ENCODE data around the gene IGSF3.
A peak's percentile ranks its signal among the peaks of the same experiment; 100 is the strongest.

The IGSF3 gene

DNA sequence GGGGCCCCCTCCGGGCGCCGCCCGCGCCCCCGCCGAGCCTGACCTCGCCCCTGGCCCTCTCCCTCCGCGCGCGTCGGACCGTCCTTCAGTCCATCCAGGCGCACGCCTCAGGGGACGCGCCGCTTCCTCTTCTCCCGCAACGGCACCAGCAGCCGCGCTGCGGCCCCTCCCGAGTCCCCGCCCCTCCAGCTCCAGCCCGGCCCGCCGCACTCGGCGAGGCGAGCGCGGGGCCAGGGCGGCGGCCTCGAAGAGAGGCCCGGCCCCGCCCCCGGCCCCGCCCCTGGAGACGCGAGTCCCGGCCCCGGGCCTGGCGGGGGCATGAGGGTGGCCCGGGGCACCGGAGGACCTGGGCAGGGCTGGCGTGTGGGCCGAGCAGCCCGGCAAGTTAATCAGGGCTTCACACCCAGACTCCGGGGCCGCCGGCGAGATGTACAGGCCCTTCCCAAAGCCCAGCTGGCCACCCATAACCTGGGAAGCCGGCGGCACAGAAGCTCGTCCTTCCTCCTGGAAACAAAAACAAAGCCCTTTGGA is at the start of gene IGSF3:
IGSF3 (minus strand) TSS at position 159 of the 531 bp plus-strand sequence. CDS start 1,407 bp downstream, outside the sequence.
- Mint-ChIP-seq H3K4me1 (ENCODE audit: low read depth) (peaks cover 26% of the 10 kb centered on the region), H3K27me3 (peaks cover 70% of the 10 kb centered on the region), H3K9me3 (no peaks in the 10 kb centered on the region), H3K4me3 (peak within 1 kb of the TSS; percentile 81), H3K36me3 (ENCODE audit: low read depth) (no peaks in the 10 kb centered on the region), H3K27ac (no peak within 1 kb of the TSS)

- Mint-ChIP-seq H3K9me3 (no peaks in the 10 kb centered on the region), H3K27me3 (peaks cover 3% of the 10 kb centered on the region), H3K4me3 (no peak overlapping the region), H3K27ac (no peak overlapping the region), H3K4me1 (ENCODE audit: low read depth) (peaks cover 11% of the 10 kb centered on the region), H3K36me3 (ENCODE audit: low read depth) (no peaks in the 10 kb centered on the region)
Measured at GRCh38 chr1:116717318-116717717, 49.8 kb upstream of the IGSF3 start.

- Mint-ChIP-seq H3K27ac (no peak overlapping the region), H3K9me3 (no peaks in the 10 kb centered on the region), H3K36me3 (ENCODE audit: low read depth) (no peaks in the 10 kb centered on the region), H3K27me3 (peaks cover 3% of the 10 kb centered on the region), H3K4me1 (ENCODE audit: low read depth) (peaks cover 19% of the 10 kb centered on the region), H3K4me3 (no peak overlapping the region)
Measured at GRCh38 chr1:116716391-116716790, 48.9 kb upstream of the IGSF3 start.

- Mint-ChIP-seq H3K27ac (no peak overlapping the region), H3K9me3 (no peaks in the 10 kb centered on the region), H3K4me1 (ENCODE audit: low read depth) (peaks cover 25% of the 10 kb centered on the region), H3K36me3 (ENCODE audit: low read depth) (no peaks in the 10 kb centered on the region), H3K27me3 (peaks cover 3% of the 10 kb centered on the region), H3K4me3 (no peak overlapping the region)
Measured at GRCh38 chr1:116713474-116713873, 45.9 kb upstream of the IGSF3 start.

DNA sequence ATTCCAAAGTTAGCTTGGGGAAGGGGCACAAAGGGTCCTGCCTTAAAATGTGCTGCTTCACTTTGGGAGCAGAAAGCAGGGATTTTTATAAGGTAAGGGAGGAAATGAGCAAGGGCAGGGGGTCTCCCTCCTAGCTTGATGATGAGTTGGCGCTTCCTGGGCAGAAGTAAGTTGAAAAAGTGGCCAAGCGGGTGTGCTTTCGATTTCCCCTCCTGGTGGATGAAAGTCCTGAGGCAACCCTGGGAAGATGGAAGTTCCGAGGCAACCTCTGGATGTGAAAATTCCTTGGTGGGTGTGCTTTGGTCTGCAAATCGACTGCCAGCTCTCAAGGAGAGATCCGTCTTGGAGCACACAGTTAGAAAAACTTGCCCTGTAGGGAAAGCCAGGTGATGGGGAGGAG is 45.0 kb upstream of the IGSF3 start:
- Mint-ChIP-seq H3K27ac (peak overlapping the region; percentile 59), H3K4me3 (no peak overlapping the region), H3K27me3 (peaks cover 10% of the 10 kb centered on the region), H3K36me3 (ENCODE audit: low read depth) (no peaks in the 10 kb centered on the region), H3K9me3 (no peaks in the 10 kb centered on the region), H3K4me1 (ENCODE audit: low read depth) (peaks cover 25% of the 10 kb centered on the region)

DNA sequence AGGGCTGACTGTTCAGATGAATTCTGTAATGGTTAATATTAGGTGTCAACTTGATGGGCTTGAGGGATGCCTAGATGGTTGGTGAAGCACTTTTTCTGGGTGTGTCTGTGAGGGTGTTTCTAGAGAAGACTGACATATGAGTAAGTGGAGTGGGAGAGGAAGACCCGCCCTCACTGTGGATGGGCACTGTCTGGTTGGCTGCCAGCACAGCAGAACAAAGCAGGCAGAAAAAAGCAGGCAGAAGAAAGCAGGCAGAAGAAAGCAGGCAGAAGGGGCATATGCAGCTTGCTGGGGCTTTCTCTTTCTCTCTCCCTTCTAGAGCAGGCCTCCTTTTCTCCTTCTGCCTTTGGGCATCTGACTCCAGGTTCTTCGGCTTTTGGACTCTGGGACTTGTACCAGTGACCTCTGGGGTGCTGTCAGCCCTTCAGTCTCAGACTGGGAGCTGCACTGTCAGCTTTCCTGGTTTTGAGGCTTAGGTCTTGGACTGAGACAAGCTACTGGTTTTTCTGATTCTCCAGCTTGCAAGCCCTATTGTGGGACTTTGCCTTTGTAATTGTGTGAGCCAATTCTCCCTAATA is 43.8 kb upstream of the IGSF3 start:
- Mint-ChIP-seq H3K4me3 (no peak overlapping the region), H3K9me3 (no peaks in the 10 kb centered on the region), H3K27ac (peak overlapping the region; percentile 1), H3K27me3 (peaks cover 14% of the 10 kb centered on the region), H3K4me1 (ENCODE audit: low read depth) (peaks cover 25% of the 10 kb centered on the region), H3K36me3 (ENCODE audit: low read depth) (no peaks in the 10 kb centered on the region)

DNA sequence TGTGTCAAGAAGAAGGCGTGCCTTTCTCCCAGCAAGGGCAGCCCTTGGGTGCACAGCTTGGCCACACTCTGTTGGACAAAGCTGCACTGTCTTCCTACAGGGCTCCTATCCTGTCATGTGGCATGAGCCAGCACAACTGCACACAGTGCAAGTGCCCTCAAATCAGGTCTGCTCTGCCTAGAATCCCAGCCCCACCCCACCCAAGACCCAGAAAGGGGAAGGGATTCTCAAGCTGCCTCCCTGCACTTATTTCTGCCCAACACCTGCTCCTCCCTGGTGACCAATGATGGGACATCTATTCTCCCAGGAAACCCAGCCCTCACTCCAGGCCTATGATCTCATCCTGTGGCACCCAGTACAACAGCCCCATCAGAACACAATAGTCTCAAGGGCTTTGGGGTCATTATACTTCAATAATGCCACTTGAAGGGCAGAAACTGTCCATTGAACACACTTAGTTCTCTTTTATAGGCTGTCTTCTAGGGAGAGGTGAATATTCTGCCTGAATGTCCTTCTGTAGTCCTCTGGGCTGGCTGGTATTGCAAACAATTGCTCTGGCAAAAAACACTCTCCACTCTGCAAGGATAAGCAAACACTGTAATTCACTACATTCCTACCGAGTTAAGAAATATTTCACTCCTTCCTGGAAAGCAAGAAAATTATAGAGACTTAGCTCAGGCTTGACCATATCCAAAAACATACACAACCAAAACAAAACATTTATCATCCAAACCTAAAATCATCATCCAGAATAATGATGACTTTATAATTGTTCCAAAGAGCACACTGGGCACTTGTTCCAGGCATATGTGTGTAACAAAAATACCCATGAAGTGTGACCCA is 43.1 kb upstream of the IGSF3 start:
- Mint-ChIP-seq H3K36me3 (ENCODE audit: low read depth) (no peaks in the 10 kb centered on the region), H3K27ac (no peak overlapping the region), H3K4me1 (ENCODE audit: low read depth) (peaks cover 25% of the 10 kb centered on the region), H3K9me3 (no peaks in the 10 kb centered on the region), H3K27me3 (peaks cover 16% of the 10 kb centered on the region), H3K4me3 (no peak overlapping the region)

DNA sequence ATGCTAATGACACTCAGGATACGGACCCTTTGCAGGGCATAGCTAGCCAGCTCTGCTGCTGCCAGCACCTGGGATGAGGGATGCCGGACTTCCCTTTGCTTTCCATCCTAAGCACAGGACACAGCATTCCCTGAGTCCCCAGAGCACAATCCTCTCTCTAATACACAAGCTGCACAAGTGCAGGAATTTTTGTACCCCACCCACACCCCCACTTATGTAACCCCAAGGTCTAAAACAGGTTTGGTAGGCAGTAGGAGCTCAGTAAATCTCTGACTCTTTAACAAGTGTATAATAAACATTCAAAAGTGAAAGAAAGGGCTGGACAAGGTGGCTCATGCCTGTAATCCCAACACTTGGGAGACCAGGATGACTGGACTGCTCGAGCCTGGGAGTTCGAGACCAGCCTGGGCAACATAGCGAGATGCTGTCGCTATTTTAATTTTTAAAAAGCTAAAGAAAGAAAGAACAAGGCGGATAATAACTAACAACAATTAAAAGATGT is 42.2 kb upstream of the IGSF3 start:
- no peak overlapping the region for H3K27ac Mint-ChIP-seq
- H3K4me1 Mint-ChIP-seq (ENCODE audit: low read depth) = peaks cover 26% of the 10 kb centered on the region
- H3K4me3 Mint-ChIP-seq = no peak overlapping the region
- H3K9me3 Mint-ChIP-seq = no peaks in the 10 kb centered on the region
- H3K36me3 Mint-ChIP-seq (ENCODE audit: low read depth) = no peaks in the 10 kb centered on the region
- peaks cover 16% of the 10 kb centered on the region for H3K27me3 Mint-ChIP-seq

DNA sequence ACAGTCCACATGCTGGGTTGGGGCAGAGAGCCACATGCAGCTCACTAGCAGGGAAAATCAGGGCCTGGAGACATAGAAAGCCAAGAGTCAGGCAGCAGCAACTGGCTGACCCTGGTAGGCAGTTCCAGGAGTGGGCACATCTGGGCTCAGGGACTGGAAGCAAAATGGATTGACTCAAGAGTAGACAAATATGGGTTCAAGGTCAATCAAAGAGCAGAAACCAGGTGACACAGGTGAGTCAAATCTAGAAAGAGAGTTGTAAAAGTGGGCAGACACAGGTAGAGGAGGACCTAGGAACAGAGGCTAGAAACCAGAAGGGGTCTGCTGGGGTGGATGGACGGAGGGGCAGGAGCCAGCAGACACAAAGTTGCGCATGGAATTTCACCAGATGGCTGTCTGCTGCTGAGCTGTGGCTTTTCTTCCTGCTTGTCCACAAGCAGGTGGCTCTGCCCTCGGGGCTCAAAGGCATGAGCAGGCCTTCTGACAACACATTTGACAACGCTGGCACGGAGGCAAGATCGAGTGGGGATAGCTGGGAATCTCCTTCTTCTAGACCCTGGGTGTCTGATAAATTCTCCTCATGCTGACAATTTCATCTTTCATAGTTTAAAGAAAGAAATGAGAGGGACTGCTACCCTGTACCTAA is 40.8 kb upstream of the IGSF3 start:
- Mint-ChIP-seq H3K9me3 (no peaks in the 10 kb centered on the region), H3K27ac (no peak overlapping the region), H3K4me3 (no peak overlapping the region), H3K36me3 (ENCODE audit: low read depth) (no peaks in the 10 kb centered on the region), H3K4me1 (ENCODE audit: low read depth) (peaks cover 35% of the 10 kb centered on the region), H3K27me3 (peaks cover 16% of the 10 kb centered on the region)

- no peaks in the 10 kb centered on the region for H3K36me3 Mint-ChIP-seq (ENCODE audit: low read depth)
- peaks cover 4% of the 10 kb centered on the region for H3K9me3 Mint-ChIP-seq
- H3K27ac Mint-ChIP-seq = no peak overlapping the region
- peaks cover 19% of the 10 kb centered on the region for H3K4me1 Mint-ChIP-seq (ENCODE audit: low read depth)
- no peak overlapping the region for H3K4me3 Mint-ChIP-seq
- peaks cover 16% of the 10 kb centered on the region for H3K27me3 Mint-ChIP-seq
Measured at GRCh38 chr1:116706841-116707240, 39.3 kb upstream of the IGSF3 start.

GRCh38 chr1:116706123-116706522 is 38.6 kb upstream of the IGSF3 start:
- H3K9me3 Mint-ChIP-seq = peaks cover 4% of the 10 kb centered on the region
- H3K27me3 Mint-ChIP-seq = peaks cover 16% of the 10 kb centered on the region
- no peak overlapping the region for H3K4me3 Mint-ChIP-seq
- no peak overlapping the region for H3K27ac Mint-ChIP-seq
- H3K36me3 Mint-ChIP-seq (ENCODE audit: low read depth) = no peaks in the 10 kb centered on the region
- H3K4me1 Mint-ChIP-seq (ENCODE audit: low read depth) = peaks cover 13% of the 10 kb centered on the region

- Mint-ChIP-seq H3K9me3 (peaks cover 4% of the 10 kb centered on the region), H3K27me3 (peaks cover 16% of the 10 kb centered on the region), H3K4me3 (no peak overlapping the region), H3K36me3 (ENCODE audit: low read depth) (no peaks in the 10 kb centered on the region), H3K4me1 (ENCODE audit: low read depth) (peaks cover 10% of the 10 kb centered on the region), H3K27ac (no peak overlapping the region)
Measured at GRCh38 chr1:116704278-116704677, 36.7 kb upstream of the IGSF3 start.

- Mint-ChIP-seq H3K36me3 (ENCODE audit: low read depth) (no peaks in the 10 kb centered on the region), H3K9me3 (peaks cover 4% of the 10 kb centered on the region), H3K27me3 (no peaks in the 10 kb centered on the region)
Measured at GRCh38 chr1:116699605-116700004, 32.1 kb upstream of the IGSF3 start.

DNA sequence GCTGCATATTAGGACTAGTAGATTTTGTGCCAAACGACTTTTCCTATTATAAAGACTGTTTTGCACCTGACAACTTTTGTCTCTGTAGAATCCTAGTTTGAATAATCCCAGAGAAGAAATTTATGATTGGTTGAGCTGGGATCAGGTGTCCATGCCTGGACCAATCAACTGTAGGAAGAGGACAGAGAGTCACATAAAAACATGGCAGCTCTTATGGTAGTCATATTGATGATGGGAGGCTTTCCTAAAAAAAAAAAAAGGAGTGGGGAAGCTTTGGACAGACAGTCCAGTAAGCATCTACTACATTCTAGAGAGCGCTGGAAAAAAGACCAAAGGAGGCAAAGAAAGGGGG is 30.7 kb upstream of the IGSF3 start:
- Mint-ChIP-seq H3K36me3 (ENCODE audit: low read depth) (no peaks in the 10 kb centered on the region), H3K27me3 (no peaks in the 10 kb centered on the region), H3K9me3 (peaks cover 3% of the 10 kb centered on the region), H3K27ac (no peak overlapping the region), H3K4me1 (ENCODE audit: low read depth) (no peaks in the 10 kb centered on the region), H3K4me3 (no peak overlapping the region)

More at GRCh38 chr1:116699605-116700004, 32.1 kb upstream of the IGSF3 start:
- H3K4me3 Mint-ChIP-seq = no peak overlapping the region
- no peak overlapping the region for H3K27ac Mint-ChIP-seq
- peaks cover 7% of the 10 kb centered on the region for H3K4me1 Mint-ChIP-seq (ENCODE audit: low read depth)

Data from stimulated activated naive CD8-positive, alpha-beta T cell treated with anti-CD3 and anti-CD28 coated beads, Interleukin-15, Interleukin-2, amounts not matched to agents 100 ng/mL and 50 ng/mL, for 24 hours (primary cell).